GM15510 (cell line): ENCODE data around the gene COLEC12.

ENCODE experiments used
- POLR2A ChIP-seq: IDR thresholded peaks from 3 replicates; pipeline ENCODE4 v1.6.1; 2011; ENCODE audit warnings: borderline replicate concordance; ENCODE audit not compliant: insufficient read length; ENCODE audit errors: extremely low read depth

COLEC12 gene

GRCh38 chr18:274313-274712, 226.2 kb downstream of the COLEC12 start:
- TF ChIP-seq POLR2A = no peak

- TF ChIP-seq POLR2A = no peak
Observed at GRCh38 chr18:273525-273924, 227.0 kb downstream of the COLEC12 start.

DNA sequence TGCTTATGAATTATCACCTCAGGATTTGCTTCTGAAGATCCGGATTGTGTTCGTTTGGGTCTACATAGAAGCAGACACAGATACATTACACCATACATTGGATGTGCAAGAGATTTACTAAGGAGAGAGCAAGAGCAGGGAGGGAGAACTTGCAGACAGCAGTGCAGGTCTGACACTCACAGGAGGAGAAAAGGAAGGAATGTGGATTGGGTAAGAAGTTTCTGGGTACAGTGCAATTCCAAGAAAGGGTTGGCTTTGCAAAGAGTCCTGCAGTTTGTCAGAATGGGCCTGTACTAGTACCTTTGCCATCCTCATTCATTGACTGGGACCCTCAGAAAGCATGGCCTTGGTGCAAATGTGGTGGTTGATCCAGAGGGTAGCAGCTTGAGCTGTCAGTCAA, 227.9 kb downstream of the COLEC12 start:
- no peak for TF ChIP-seq POLR2A

- TF ChIP-seq POLR2A = no peak
Observed at GRCh38 chr18:269480-270095, 230.9 kb downstream of the COLEC12 start.

DNA sequence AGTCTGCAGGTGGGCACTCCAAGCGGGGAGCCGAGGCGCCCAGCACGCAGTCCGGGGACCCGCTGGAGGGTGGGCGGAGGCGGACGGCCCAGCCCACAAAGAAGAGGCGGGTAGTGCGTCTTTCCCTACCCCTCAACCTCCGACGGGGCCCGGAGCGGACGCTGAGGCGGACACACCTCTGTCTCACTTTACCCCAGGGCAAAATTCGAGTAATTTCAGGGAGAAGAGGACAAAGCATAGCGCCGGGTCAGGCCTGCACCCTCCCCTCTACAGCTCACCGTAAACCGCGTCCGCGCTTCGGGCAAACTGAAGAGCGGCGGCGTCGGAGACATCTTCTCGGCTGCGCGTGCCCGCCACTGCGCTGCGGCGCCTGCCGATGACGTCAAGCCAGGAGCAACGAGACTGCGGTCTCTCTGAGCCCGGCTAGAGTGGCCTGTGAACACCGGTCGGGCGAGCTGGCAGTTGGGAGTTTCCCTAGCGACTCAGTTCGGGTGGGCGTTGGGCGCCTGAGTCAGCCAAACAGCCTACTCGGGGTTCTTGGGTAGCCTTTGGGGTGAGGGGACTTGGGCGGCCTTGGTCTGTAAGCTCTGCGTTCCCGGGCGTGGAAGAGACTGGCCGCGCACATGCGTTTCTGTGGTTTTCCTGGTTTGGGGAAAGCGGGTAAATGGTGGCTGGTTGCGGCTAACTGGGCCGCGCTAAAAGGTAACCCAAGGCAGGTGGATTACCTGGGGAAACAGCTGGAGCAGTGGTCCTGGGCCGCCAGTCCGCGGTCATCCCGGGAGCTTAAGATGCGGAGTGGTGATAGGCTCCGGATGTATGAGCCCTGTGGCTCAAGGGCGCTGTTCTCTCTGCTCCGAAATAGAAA, 232.6 kb downstream of the COLEC12 start, which contains the start of gene THOC1:
THOC1 (minus strand) TSS at position 360 of the 865 bp plus-strand sequence; CDS start at position 332, 28 bp downstream.
- peak; percentile 90 for TF ChIP-seq POLR2A

DNA sequence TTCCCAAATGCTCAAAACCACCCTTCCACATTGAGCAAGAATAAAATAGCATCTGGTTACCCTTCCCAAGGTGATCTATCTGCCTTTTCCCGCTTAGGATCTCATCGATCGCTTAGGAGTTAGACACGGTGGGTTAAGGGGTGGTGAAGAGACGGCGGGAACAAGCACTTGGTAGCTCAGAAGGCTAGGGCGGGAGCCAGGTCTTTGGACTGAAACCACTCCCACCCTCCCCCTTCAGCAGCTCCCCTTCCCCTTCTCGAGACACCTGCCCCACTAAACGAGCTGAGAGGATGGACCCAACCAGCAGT, 233.2 kb downstream of the COLEC12 start:
- no peak for TF ChIP-seq POLR2A
